Activated CD4-positive, alpha-beta T cell treated with anti-CD3 and anti-CD28 coated beads, Interleukin-2, amount 10 ng/mL, durations not matched to agents 24 days and 14 days (primary cell): ENCODE results near the gene CYB5B. TPM values are rescaled to one million over a fixed set of nuclear protein-coding genes. Genes with fewer than 3 reads are reported as not detected.

Source experiments
- DNase-seq: peaks from one replicate; pipeline ENCODE4 v3.0.0; 2022
- H3K27ac Mint-ChIP-seq: one replicate; pipeline ENCODE4 v1.8.0; 2022; ENCODE audit warnings: mild to moderate bottlenecking, mixed read lengths
- H3K27me3 Mint-ChIP-seq: one replicate; pipeline ENCODE4 v1.8.0; 2022; ENCODE audit warnings: mixed read lengths
- H3K36me3 Mint-ChIP-seq: one replicate; pipeline ENCODE4 v1.8.0; 2022; ENCODE audit warnings: low read depth, mild to moderate bottlenecking, mixed read lengths
- H3K4me1 Mint-ChIP-seq: one replicate; pipeline ENCODE4 v1.8.0; 2021; ENCODE audit warnings: mixed read lengths
- H3K4me3 Mint-ChIP-seq: one replicate; pipeline ENCODE4 v1.8.0; 2022; ENCODE audit warnings: mild to moderate bottlenecking, moderate library complexity, mixed read lengths
- H3K9me3 Mint-ChIP-seq: one replicate; pipeline ENCODE4 v1.8.0; 2021; ENCODE audit warnings: mixed read lengths
- intact Hi-C: fragments of 100-400 bp; cut with micrococcal nuclease; formaldehyde crosslinking; loops from one replicate; pipeline ENCODE4 v1.15.1; 2023
- total RNA-seq: library from RNA; stranded (reverse); gene quantifications from 2 replicates; pipeline ENCODE4 v1.2.3, GENCODE V29; 2022

The CYB5B gene
- 154 and 166 TPM in 2 replicates for total RNA-seq

- H3K4me1 Mint-ChIP-seq, result peaks cover 33% of the 10 kb centered on the region
- H3K9me3 Mint-ChIP-seq, result peaks cover 10% of the 10 kb centered on the region
- intact Hi-C loops, result loop anchor here (1.0 to 10.0 kb wide), 6 partner anchors 21 to 330 kb away; partner anchors contain the start of genes COG8, NIP7 and NOB1
- peak; percentile 98 for DNase-seq
- peak within 1 kb of the TSS; percentile 100 for H3K4me3 Mint-ChIP-seq
- peak within 1 kb of the TSS; percentile 97 for H3K27ac Mint-ChIP-seq
- H3K27me3 Mint-ChIP-seq, result no peaks in the 10 kb centered on the region
- H3K36me3 Mint-ChIP-seq, result peaks cover 32% of the 10 kb centered on the region
Observed at GRCh38 chr16:69424053-69424934, at the start of gene CYB5B. CYB5B (plus strand) TSS chr16:69424619; CDS start chr16:69424684, 65 bp downstream.

- H3K27ac Mint-ChIP-seq, result no peak overlapping the region
- H3K27me3 Mint-ChIP-seq, result no peaks in the 10 kb centered on the region
- intact Hi-C loops, result no loop called here
- no peaks in the 10 kb centered on the region for H3K9me3 Mint-ChIP-seq
- H3K4me3 Mint-ChIP-seq, result no peak overlapping the region
- DNase-seq, result no peak
- peaks cover 6% of the 10 kb centered on the region for H3K4me1 Mint-ChIP-seq
- H3K36me3 Mint-ChIP-seq, result peaks cover 54% of the 10 kb centered on the region
Observed at GRCh38 chr16:69376393-69377059, 47.9 kb upstream of the CYB5B start.

- Mint-ChIP-seq H3K27me3 (no peaks in the 10 kb centered on the region), H3K9me3 (no peaks in the 10 kb centered on the region), H3K27ac (no peak overlapping the region), H3K4me1 (peaks cover 10% of the 10 kb centered on the region), H3K36me3 (peaks cover 55% of the 10 kb centered on the region), H3K4me3 (no peak overlapping the region)
- no peak for DNase-seq
- intact Hi-C loops, result no loop called here
Observed at GRCh38 chr16:69378036-69378435, 46.4 kb upstream of the CYB5B start.

GRCh38 chr16:69378760-69379159 lies 45.7 kb upstream of the CYB5B start:
- Mint-ChIP-seq H3K4me1 (peaks cover 13% of the 10 kb centered on the region), H3K4me3 (no peak overlapping the region), H3K9me3 (no peaks in the 10 kb centered on the region), H3K36me3 (peaks cover 55% of the 10 kb centered on the region), H3K27ac (peak overlapping the region; percentile 39), H3K27me3 (no peaks in the 10 kb centered on the region)
- intact Hi-C loops, result no loop called here
- DNase-seq, result no peak

GRCh38 chr16:69381231-69381630 lies 43.2 kb upstream of the CYB5B start:
- Mint-ChIP-seq H3K27ac (no peak overlapping the region), H3K4me1 (peaks cover 23% of the 10 kb centered on the region), H3K4me3 (no peak overlapping the region), H3K9me3 (no peaks in the 10 kb centered on the region), H3K27me3 (no peaks in the 10 kb centered on the region), H3K36me3 (peaks cover 61% of the 10 kb centered on the region)
- DNase-seq, result no peak
- intact Hi-C loops, result loop anchor here (10.0 kb wide), 1 partner anchor 964 kb away; the partner anchor contains the start of gene DDX19A

- Mint-ChIP-seq H3K4me1 (peaks cover 23% of the 10 kb centered on the region), H3K4me3 (peak overlapping the region; percentile 10), H3K9me3 (no peaks in the 10 kb centered on the region), H3K27me3 (no peaks in the 10 kb centered on the region), H3K27ac (no peak overlapping the region), H3K36me3 (peaks cover 56% of the 10 kb centered on the region)
- no peak for DNase-seq
- intact Hi-C loops, result loop anchor here (10.0 kb wide), 1 partner anchor 962 kb away; the partner anchor contains the start of gene DDX19A
Observed at GRCh38 chr16:69382421-69382820, 42.0 kb upstream of the CYB5B start.

- Mint-ChIP-seq H3K4me3 (peak overlapping the region; percentile 92), H3K27me3 (no peaks in the 10 kb centered on the region), H3K4me1 (peaks cover 21% of the 10 kb centered on the region), H3K36me3 (peaks cover 39% of the 10 kb centered on the region), H3K27ac (peak overlapping the region; percentile 96), H3K9me3 (no peaks in the 10 kb centered on the region)
- DNase-seq, result no peak
- intact Hi-C loops, result loop anchor here (1.0 to 10.0 kb wide), 6 partner anchors 39 to 960 kb away; partner anchors contain the start of genes COG8, CYB5B, DDX19A and NIP7
Observed at GRCh38 chr16:69384974-69385373, 39.4 kb upstream of the CYB5B start.

GRCh38 chr16:69386596-69386995 lies 37.8 kb upstream of the CYB5B start:
- peaks cover 21% of the 10 kb centered on the region for H3K4me1 Mint-ChIP-seq
- no peak for DNase-seq
- H3K36me3 Mint-ChIP-seq, result peaks cover 27% of the 10 kb centered on the region
- H3K27ac Mint-ChIP-seq, result peak overlapping the region; percentile 87
- intact Hi-C loops, result loop anchor here (10.0 kb wide), 1 partner anchor 958 kb away; the partner anchor contains the start of gene DDX19A
- H3K9me3 Mint-ChIP-seq, result no peaks in the 10 kb centered on the region
- no peak overlapping the region for H3K4me3 Mint-ChIP-seq
- H3K27me3 Mint-ChIP-seq, result no peaks in the 10 kb centered on the region

GRCh38 chr16:69393898-69394849 lies 30.2 kb upstream of the CYB5B start:
- H3K36me3 Mint-ChIP-seq, result no peaks in the 10 kb centered on the region
- H3K4me1 Mint-ChIP-seq, result peaks cover 15% of the 10 kb centered on the region
- H3K27ac Mint-ChIP-seq, result no peak overlapping the region
- H3K4me3 Mint-ChIP-seq, result no peak overlapping the region
- no peaks in the 10 kb centered on the region for H3K9me3 Mint-ChIP-seq
- intact Hi-C loops, result no loop called here
- peaks cover 3% of the 10 kb centered on the region for H3K27me3 Mint-ChIP-seq
- DNase-seq, result no peak

- H3K36me3 Mint-ChIP-seq, result no peaks in the 10 kb centered on the region
- H3K27me3 Mint-ChIP-seq, result peaks cover 3% of the 10 kb centered on the region
- DNase-seq, result no peak
- H3K4me1 Mint-ChIP-seq, result peaks cover 15% of the 10 kb centered on the region
- no peak overlapping the region for H3K4me3 Mint-ChIP-seq
- intact Hi-C loops, result loop anchor here (1.0 to 5.0 kb wide), 3 partner anchors 71 to 359 kb away; no protein-coding TSS in a partner anchor
- peak overlapping the region; percentile 15 for H3K27ac Mint-ChIP-seq
- H3K9me3 Mint-ChIP-seq, result no peaks in the 10 kb centered on the region
Observed at GRCh38 chr16:69395859-69396186, 28.6 kb upstream of the CYB5B start.

- Mint-ChIP-seq H3K4me3 (peak overlapping the region; percentile 4), H3K27ac (peak overlapping the region; percentile 15), H3K36me3 (no peaks in the 10 kb centered on the region), H3K27me3 (peaks cover 3% of the 10 kb centered on the region), H3K4me1 (peaks cover 15% of the 10 kb centered on the region), H3K9me3 (no peaks in the 10 kb centered on the region)
- intact Hi-C loops, result loop anchor here (1.0 to 5.0 kb wide), 3 partner anchors 71 to 359 kb away; no protein-coding TSS in a partner anchor
- DNase-seq, result peak; percentile 92
Observed at GRCh38 chr16:69396187-69397061, 28.0 kb upstream of the CYB5B start.

GRCh38 chr16:69397821-69398521 lies 26.4 kb upstream of the CYB5B start:
- Mint-ChIP-seq H3K36me3 (no peaks in the 10 kb centered on the region), H3K27me3 (peaks cover 1% of the 10 kb centered on the region), H3K4me1 (peaks cover 18% of the 10 kb centered on the region), H3K9me3 (no peaks in the 10 kb centered on the region), H3K4me3 (no peak overlapping the region), H3K27ac (no peak overlapping the region)
- intact Hi-C loops, result loop anchor here (5.0 kb wide), 1 partner anchor 69 kb away; no protein-coding TSS in a partner anchor
- DNase-seq, result no peak
